HepG2 (cell line): ENCODE results near the gene KIAA1217. TPM values are rescaled to one million over a fixed set of nuclear protein-coding genes. Genes with fewer than 3 reads are reported as not detected.

Source experiments
- BCLAF1 ChIP-seq: fragments of 450-650 bp; IDR thresholded peaks from 2 replicates; pipeline ENCODE4 v1.6.1; 2017; ENCODE audit warnings: mild to moderate bottlenecking
- FOXK1 ChIP-seq: sonication (generic); formaldehyde crosslinking; IDR thresholded peaks from 2 replicates; pipeline ENCODE4 v1.4.0; 2020; ENCODE audit warnings: low read depth, missing genetic modification reagents, borderline replicate concordance
- GTF2F1 ChIP-seq: fragments of 150-350 bp; IDR thresholded peaks from 2 replicates; pipeline ENCODE4 v1.6.1; 2014; ENCODE audit warnings: low read length
- SALL1 ChIP-seq: sonication (generic); formaldehyde crosslinking; IDR thresholded peaks from 2 replicates; pipeline ENCODE4 v1.8.0; 2022; ENCODE audit warnings: mild to moderate bottlenecking, missing genetic modification reagents
- YEATS4 ChIP-seq: sonication (generic); formaldehyde crosslinking; IDR thresholded peaks from 2 replicates; pipeline ENCODE4 v1.4.0; 2020; ENCODE audit warnings: missing genetic modification reagents, borderline replicate concordance
- ZBTB1 ChIP-seq: sonication (generic); formaldehyde crosslinking; IDR thresholded peaks from 2 replicates; pipeline ENCODE4 v1.4.0; 2020; ENCODE audit warnings: missing genetic modification reagents, borderline replicate concordance
- ZEB1 ChIP-seq: IDR thresholded peaks from 2 replicates; pipeline ENCODE4 v1.6.1; 2012; ENCODE audit warnings: mild to moderate bottlenecking, low read depth, inconsistent platforms; ENCODE audit not compliant: insufficient replicate concordance
- ZMYM4 ChIP-seq: sonication (generic); formaldehyde crosslinking; IDR thresholded peaks from 2 replicates; pipeline ENCODE4 v1.8.1; 2023; ENCODE audit warnings: mild to moderate bottlenecking, missing genetic modification reagents
- ZNF367 ChIP-seq: sonication (generic); formaldehyde crosslinking; IDR thresholded peaks from 2 replicates; pipeline ENCODE4 v1.4.0; 2020; ENCODE audit warnings: missing genetic modification reagents, borderline replicate concordance
- ZNF432 ChIP-seq: sonication (generic); formaldehyde crosslinking; IDR thresholded peaks from 2 replicates; pipeline ENCODE4 v1.5.0; 2020; ENCODE audit warnings: missing genetic modification reagents, mild to moderate bottlenecking, borderline replicate concordance
- polyA plus RNA-seq, 8 experiments: library from polyadenylated mRNA; depleted of rRNA in 3 of 8; stranded (reverse) in 7 of 8; unstranded in 1 of 8; fragments of >200 nt; fragmentation: Illumina TruSeq in 4 of 8; extraction: Trizol in 4 of 8; gene quantifications; 2 replicates each; pipeline versions ENCODE4 v1.2.1 to v1.2.3, GENCODE V29; 2011 to 2016; ENCODE audit warnings: low read depth in 4 of 8, missing spikeins in 1 of 8, mixed read lengths in 1 of 8; ENCODE audit not compliant: insufficient read depth in 1 of 8
- total RNA-seq, 5 experiments: library from RNA; depleted of rRNA; stranded (reverse); fragments of >200 nt; fragmentation: Illumina TruSeq; extraction: Trizol; gene quantifications; 2 replicates each; pipeline ENCODE4 v1.2.3, GENCODE V29; 2016; ENCODE audit warnings: low read depth in 1 of 5

Gene KIAA1217
- total and polyA plus RNA-seq, 2 of the 13 experiments (the other 11 are each of a cell fraction or from before 2014, with no cell fraction given): 4.6 to 10.9 TPM

- TF ChIP-seq ZBTB1 (no peak), ZNF367 (CRISPR knock-in tag) (no peak), GTF2F1 (no peak), ZMYM4 (no peak), ZEB1 (no peak), SALL1 (CRISPR knock-in tag) (no peak), BCLAF1 (no peak), FOXK1 (CRISPR knock-in tag) (no peak), ZNF432 (CRISPR knock-in tag) (no peak), YEATS4 (CRISPR knock-in tag) (no peak)
Measured at GRCh38 chr10:24238519-24239247, 29.7 kb downstream of the KIAA1217 start (continued).
